Calu3 (cell line): ENCODE results near the gene KCNIP2. TPM values are rescaled to one million over a fixed set of nuclear protein-coding genes. Genes with fewer than 3 reads are reported as not detected.

ENCODE experiments used
- BruUV-seq: library from RNA; stranded (reverse); fragments of 400-500 nt; replicated peaks from 2 replicates; lab custom pipeline; 2021; lab: Mats Ljungman, UMichigan
- CTCF ChIA-PET: fragments of 300-600 bp; sonication (Branson Sonifier 250); formaldehyde crosslinking; loops from one replicate; lab custom pipeline; 2022; ENCODE audit warnings: antibody characterized with exemption; lab: Charles Lee
- DNase-seq: peaks from one replicate; pipeline ENCODE4 v3.0.0; 2022
- H3K27ac Mint-ChIP-seq: one replicate; pipeline ENCODE4 v1.8.0; 2022; ENCODE audit warnings: mixed read lengths; ENCODE audit not compliant: unreplicated experiment
- H3K27me3 Mint-ChIP-seq: one replicate; pipeline ENCODE4 v1.8.0; 2022; ENCODE audit warnings: mixed read lengths; ENCODE audit not compliant: unreplicated experiment
- H3K36me3 Mint-ChIP-seq: one replicate; pipeline ENCODE4 v1.8.0; 2022; ENCODE audit warnings: mild to moderate bottlenecking, moderate library complexity, mixed read lengths; ENCODE audit not compliant: insufficient read depth, unreplicated experiment
- H3K4me1 Mint-ChIP-seq: one replicate; pipeline ENCODE4 v1.8.0; 2022; ENCODE audit warnings: mild to moderate bottlenecking, low read depth, mixed read lengths; ENCODE audit not compliant: unreplicated experiment
- H3K4me3 Mint-ChIP-seq: one replicate; pipeline ENCODE4 v1.8.0; 2022; ENCODE audit warnings: mild to moderate bottlenecking, low read depth, moderate library complexity, mixed read lengths; ENCODE audit not compliant: unreplicated experiment
- H3K9me3 Mint-ChIP-seq: one replicate; pipeline ENCODE4 v1.8.0; 2022; ENCODE audit warnings: low read depth, mixed read lengths; ENCODE audit not compliant: unreplicated experiment
- CTCF ChIP-seq: fragments of 200-600 bp; IDR thresholded peaks from one replicate; pipeline ENCODE4 v1.8.0; 2022; ENCODE audit warnings: antibody characterized with exemption; ENCODE audit not compliant: unreplicated experiment
- intact Hi-C: fragments of 100-400 bp; cut with micrococcal nuclease; formaldehyde crosslinking; loops from one replicate; pipeline ENCODE4 v1.10.0; 2022; ENCODE audit not compliant: unreplicated experiment
- total RNA-seq: library from RNA; stranded (reverse); gene quantifications from 2 replicates; pipeline ENCODE4 v1.2.3, GENCODE V29; 2022

The KCNIP2 gene
- total RNA-seq, 1 experiment from 2014 or later: 4.8 TPM

- Mint-ChIP-seq H3K9me3 (no peaks in the 10 kb centered on the region), H3K4me3 (no peak overlapping the region), H3K4me1 (peaks cover 7% of the 10 kb centered on the region), H3K27ac (no peak overlapping the region), H3K27me3 (no peaks in the 10 kb centered on the region), H3K36me3 (peaks cover 58% of the 10 kb centered on the region)
- BruUV-seq: no TSS peak
- no peak for TF ChIP-seq CTCF
- CTCF ChIA-PET: no interaction called here
- DNase-seq: no peak
- intact Hi-C loops: no loop called here
Observed at GRCh38 chr10:101812606-101813005, 31.0 kb downstream of the KCNIP2 start.

GRCh38 chr10:101807158-101807557 lies 36.4 kb downstream of the KCNIP2 start:
- Mint-ChIP-seq H3K27ac (no peak overlapping the region), H3K36me3 (peaks cover 42% of the 10 kb centered on the region), H3K9me3 (no peaks in the 10 kb centered on the region), H3K4me3 (no peak overlapping the region), H3K4me1 (no peaks in the 10 kb centered on the region), H3K27me3 (no peaks in the 10 kb centered on the region)
- BruUV-seq: no TSS peak
- no peak for TF ChIP-seq CTCF
- CTCF ChIA-PET: no interaction called here
- intact Hi-C loops: no loop called here
- DNase-seq: no peak

- H3K4me1 Mint-ChIP-seq: no peaks in the 10 kb centered on the region
- no peak overlapping the region for H3K27ac Mint-ChIP-seq
- H3K36me3 Mint-ChIP-seq: peaks cover 56% of the 10 kb centered on the region
- CTCF ChIA-PET: no interaction called here
- DNase-seq: no peak
- TF ChIP-seq CTCF: no peak
- H3K9me3 Mint-ChIP-seq: no peaks in the 10 kb centered on the region
- no peaks in the 10 kb centered on the region for H3K27me3 Mint-ChIP-seq
- intact Hi-C loops: no loop called here
- no peak overlapping the region for H3K4me3 Mint-ChIP-seq
- no TSS peak for BruUV-seq
Observed at GRCh38 chr10:101803511-101803910, 40.1 kb downstream of the KCNIP2 start.

- intact Hi-C loops: no loop called here
- Mint-ChIP-seq H3K36me3 (peaks cover 61% of the 10 kb centered on the region), H3K9me3 (no peaks in the 10 kb centered on the region), H3K27me3 (no peaks in the 10 kb centered on the region), H3K4me1 (no peaks in the 10 kb centered on the region), H3K27ac (no peak overlapping the region), H3K4me3 (no peak overlapping the region)
- TF ChIP-seq CTCF: no peak
- BruUV-seq: no TSS peak
- no peak for DNase-seq
- CTCF ChIA-PET: interaction anchor here (0.6 to 0.7 kb wide), 2 partner anchors 41 to 268 kb away, joined by 3 to 6 read pairs; no protein-coding TSS in a partner anchor
Observed at GRCh38 chr10:101797403-101798059, 46.1 kb downstream of the KCNIP2 start.
